DND-41 (cell line): Measurements from ENCODE around the gene SRRM4.

Experiments used
- ATAC-seq: fragments of 200-7000 bp; cut with Tn5 transposase; 3 replicates; pipeline ENCODE4 v1.9.1; 2021; ENCODE audit warnings: low read depth; ENCODE audit not compliant: insufficient read depth
- DNase-seq: peaks from one replicate; pipeline ENCODE4 v3.0.0-alpha.2; 2020
- H2AFZ ChIP-seq: 2 replicates; pipeline ENCODE4 v1.6.0; 2012; ENCODE audit warnings: low read depth, low read length
- H3K27ac ChIP-seq: 2 replicates; pipeline ENCODE4 v1.5.1; 2012; ENCODE audit warnings: low read length, inconsistent platforms
- H3K27me3 ChIP-seq: fragments of 200-600 bp; sonication (generic); 2 replicates; pipeline ENCODE4 v1.6.0; 2012; ENCODE audit warnings: low read length, mild to moderate bottlenecking, inconsistent platforms; ENCODE audit not compliant: insufficient read depth, poor library complexity
- H3K36me3 ChIP-seq: 2 replicates; pipeline ENCODE4 v1.5.1; 2012; ENCODE audit warnings: low read length, inconsistent platforms; ENCODE audit not compliant: insufficient read depth
- H3K4me1 ChIP-seq: 2 replicates; pipeline ENCODE4 v1.5.1; 2012; ENCODE audit warnings: mild to moderate bottlenecking, low read length; ENCODE audit not compliant: insufficient read depth
- H3K4me2 ChIP-seq: 2 replicates; pipeline ENCODE4 v1.6.0; 2012; ENCODE audit warnings: mild to moderate bottlenecking, moderate library complexity, low read length, inconsistent platforms; ENCODE audit not compliant: insufficient read depth
- H3K4me3 ChIP-seq, 2 experiments: fragments of 200-600 bp in 1 of 2; shearing (Covaris generic) in 1 of 2; 2 replicates each; pipeline ENCODE4 v1.5.1; 2012 to 2016; ENCODE audit warnings: inconsistent platforms in 2 of 2, low read length in 2 of 2, mild to moderate bottlenecking in 2 of 2, low read depth in 1 of 2, moderate library complexity in 1 of 2
- H3K79me2 ChIP-seq: 2 replicates; pipeline ENCODE4 v1.6.0; 2012; ENCODE audit warnings: low read length, inconsistent platforms; ENCODE audit not compliant: insufficient read depth
- H3K9ac ChIP-seq: 2 replicates; pipeline ENCODE4 v1.6.0; 2012; ENCODE audit warnings: low read depth, mild to moderate bottlenecking, inconsistent platforms, low read length, moderate library complexity
- H3K9me3 ChIP-seq: 2 replicates; pipeline ENCODE4 v1.5.1; 2012; ENCODE audit warnings: low read length, moderate library complexity, mild to moderate bottlenecking, inconsistent platforms; ENCODE audit not compliant: insufficient read depth, severe bottlenecking
- H4K20me1 ChIP-seq: 2 replicates; pipeline ENCODE4 v1.6.0; 2012; ENCODE audit warnings: low read length; ENCODE audit not compliant: insufficient read depth
- EZH2 ChIP-seq: IDR thresholded peaks from 3 replicates; pipeline ENCODE4 v1.6.1; 2012; ENCODE audit warnings: borderline replicate concordance, low read depth, mild to moderate bottlenecking, moderate library complexity, low read length, inconsistent platforms; ENCODE audit not compliant: severe bottlenecking
- TF ChIP-seq, protein P1 (sequence below): IDR thresholded peaks from 2 replicates; pipeline ENCODE4 v1.5.1; 2012; ENCODE audit warnings: borderline replicate concordance, low read length, moderate library complexity, mild to moderate bottlenecking; ENCODE audit not compliant: poor library complexity, severe bottlenecking; ENCODE audit errors: extremely low read depth

Gene SRRM4

DNA sequence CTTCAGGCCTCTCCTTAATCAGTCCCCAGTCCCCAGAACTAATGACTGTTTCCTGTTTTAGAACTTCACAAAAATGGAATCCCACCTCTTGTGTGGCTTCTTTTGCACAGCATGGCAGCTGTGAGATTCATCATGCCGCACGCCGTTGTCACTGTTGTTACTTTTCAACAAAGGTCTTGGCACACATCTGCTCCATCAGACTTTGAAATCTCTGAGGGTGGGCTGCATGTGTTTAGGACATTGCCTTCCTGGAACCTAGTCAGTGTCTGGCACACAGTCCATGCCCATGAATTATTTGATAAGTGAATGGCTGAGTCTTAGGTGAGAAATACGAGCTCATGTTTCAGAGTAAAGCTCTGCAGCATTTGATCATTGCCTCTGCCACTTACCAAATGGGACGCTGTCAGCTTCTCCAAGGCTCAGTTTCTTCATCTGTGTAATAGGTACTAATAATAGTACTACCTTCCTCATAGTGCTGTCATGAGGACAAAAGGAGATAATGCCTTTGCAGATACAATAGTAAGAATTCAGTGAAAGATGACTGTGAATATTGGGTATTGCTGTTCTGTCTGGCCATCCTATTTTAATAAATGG is 90.4 kb downstream of the SRRM4 start:
- TF ChIP-seq, protein P1, sequence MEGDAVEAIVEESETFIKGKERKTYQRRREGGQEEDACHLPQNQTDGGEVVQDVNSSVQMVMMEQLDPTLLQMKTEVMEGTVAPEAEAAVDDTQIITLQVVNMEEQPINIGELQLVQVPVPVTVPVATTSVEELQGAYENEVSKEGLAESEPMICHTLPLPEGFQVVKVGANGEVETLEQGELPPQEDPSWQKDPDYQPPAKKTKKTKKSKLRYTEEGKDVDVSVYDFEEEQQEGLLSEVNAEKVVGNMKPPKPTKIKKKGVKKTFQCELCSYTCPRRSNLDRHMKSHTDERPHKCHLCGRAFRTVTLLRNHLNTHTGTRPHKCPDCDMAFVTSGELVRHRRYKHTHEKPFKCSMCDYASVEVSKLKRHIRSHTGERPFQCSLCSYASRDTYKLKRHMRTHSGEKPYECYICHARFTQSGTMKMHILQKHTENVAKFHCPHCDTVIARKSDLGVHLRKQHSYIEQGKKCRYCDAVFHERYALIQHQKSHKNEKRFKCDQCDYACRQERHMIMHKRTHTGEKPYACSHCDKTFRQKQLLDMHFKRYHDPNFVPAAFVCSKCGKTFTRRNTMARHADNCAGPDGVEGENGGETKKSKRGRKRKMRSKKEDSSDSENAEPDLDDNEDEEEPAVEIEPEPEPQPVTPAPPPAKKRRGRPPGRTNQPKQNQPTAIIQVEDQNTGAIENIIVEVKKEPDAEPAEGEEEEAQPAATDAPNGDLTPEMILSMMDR = no peak
- TF ChIP-seq EZH2 = no peak
- Histone ChIP-seq H3K27me3 (peaks cover 7% of the 10 kb centered on the region), H3K4me1 (no peaks in the 10 kb centered on the region), H3K9ac (no peak overlapping the region), H2AFZ (no peak overlapping the region), H3K9me3 (no peaks in the 10 kb centered on the region), H3K36me3 (no peaks in the 10 kb centered on the region), H3K4me3 (no peak overlapping the region), H3K4me2 (no peak overlapping the region), H3K79me2 (no peaks in the 10 kb centered on the region), H3K27ac (no peak overlapping the region), H4K20me1 (no peaks in the 10 kb centered on the region; the same call in 1 of the 2 replicates)
- ATAC-seq (no peak), DNase-seq (no peak)

DNA sequence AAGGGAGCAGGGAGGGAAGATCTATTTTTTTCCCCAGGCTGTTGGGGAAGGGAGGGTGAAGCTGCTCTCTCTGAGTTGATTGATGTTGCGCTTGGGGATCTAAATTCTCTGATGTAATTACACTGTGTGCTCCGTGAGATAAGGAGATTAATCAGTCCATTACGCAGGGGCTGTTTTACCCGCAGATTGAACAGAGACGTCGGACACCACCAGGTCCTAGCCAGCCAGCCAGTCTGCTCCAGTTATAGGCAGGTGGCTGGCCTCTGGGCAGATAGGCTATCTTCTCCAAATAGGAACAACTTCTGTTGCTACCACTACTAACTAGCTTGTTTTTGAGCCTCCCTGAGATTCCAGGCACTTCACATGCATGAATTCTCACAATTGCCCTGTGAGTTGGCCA is 91.1 kb downstream of the SRRM4 start:
- Histone ChIP-seq H3K27me3 (peaks cover 7% of the 10 kb centered on the region), H3K27ac (no peak overlapping the region), H4K20me1 (no peaks in the 10 kb centered on the region; the same call in 1 of the 2 replicates), H3K79me2 (no peaks in the 10 kb centered on the region), H3K4me3 (no peak overlapping the region), H2AFZ (no peak overlapping the region), H3K9me3 (no peaks in the 10 kb centered on the region), H3K4me1 (no peaks in the 10 kb centered on the region), H3K36me3 (no peaks in the 10 kb centered on the region), H3K9ac (no peak overlapping the region), H3K4me2 (no peak overlapping the region)
- ATAC-seq (no peak), DNase-seq (no peak)
- TF ChIP-seq EZH2 = no peak
- TF ChIP-seq, protein P1 = no peak

DNA sequence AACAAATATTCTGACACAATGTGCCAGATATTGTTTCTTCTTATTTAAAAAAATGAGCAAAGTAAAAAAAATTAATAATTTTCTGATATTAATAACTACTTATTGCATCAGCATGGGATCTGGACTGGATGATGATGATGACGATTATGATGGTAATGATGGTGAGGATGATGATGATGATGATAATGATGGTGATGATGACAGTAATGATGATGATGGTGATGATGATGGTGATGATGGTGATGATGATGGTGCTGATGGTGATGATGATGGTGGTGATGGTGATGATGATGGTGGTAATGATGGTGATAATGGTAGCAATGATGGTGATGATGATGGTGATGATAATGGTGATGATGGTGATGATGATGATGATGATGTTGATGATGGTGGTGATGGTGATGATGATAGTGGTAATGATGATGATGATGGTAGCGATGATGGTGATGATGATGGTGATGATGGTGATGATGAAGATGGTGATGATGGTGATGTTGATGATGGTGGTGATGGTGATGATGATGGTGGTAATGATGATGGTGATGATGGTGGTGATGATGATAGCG is 94.0 kb downstream of the SRRM4 start:
- TF ChIP-seq, protein P1 = no peak
- no peak for TF ChIP-seq EZH2
- no peaks in the 10 kb centered on the region for H3K9me3 ChIP-seq
- H3K27ac ChIP-seq = no peak overlapping the region
- H3K9ac ChIP-seq = no peak overlapping the region
- H2AFZ ChIP-seq = no peak overlapping the region
- H3K79me2 ChIP-seq = no peaks in the 10 kb centered on the region
- H3K4me3 ChIP-seq = no peak overlapping the region
- H3K36me3 ChIP-seq = no peaks in the 10 kb centered on the region
- no peaks in the 10 kb centered on the region for H4K20me1 ChIP-seq
- DNase-seq = no peak
- H3K4me1 ChIP-seq = no peaks in the 10 kb centered on the region
- H3K27me3 ChIP-seq = no peaks in the 10 kb centered on the region
- ATAC-seq = no peak
- no peak overlapping the region for H3K4me2 ChIP-seq
